Skin epidermis (tissue), 12 donors: ENCODE results near the gene RHEBL1.
A peak's percentile ranks its signal among the peaks of the same experiment; 100 is the strongest.

ENCODE experiments used
- H3K27ac ChIP-seq, 21 experiments: fragments of 200-600 bp; sonication (generic) in 11 of 21; one replicate each; pipeline ENCODE4 v1.5.0; 2020; ENCODE audit warnings: mild to moderate bottlenecking in 3 of 21, inconsistent platforms in 2 of 21, moderate library complexity in 2 of 21
- H3K4me3 ChIP-seq, 7 experiments: fragments of 200-600 bp; sonication (generic) in 2 of 7; one replicate each; pipeline ENCODE4 v1.5.0; 2020; ENCODE audit warnings: inconsistent platforms in 2 of 7, mild to moderate bottlenecking in 2 of 7, moderate library complexity in 1 of 7

RHEBL1 gene

DNA sequence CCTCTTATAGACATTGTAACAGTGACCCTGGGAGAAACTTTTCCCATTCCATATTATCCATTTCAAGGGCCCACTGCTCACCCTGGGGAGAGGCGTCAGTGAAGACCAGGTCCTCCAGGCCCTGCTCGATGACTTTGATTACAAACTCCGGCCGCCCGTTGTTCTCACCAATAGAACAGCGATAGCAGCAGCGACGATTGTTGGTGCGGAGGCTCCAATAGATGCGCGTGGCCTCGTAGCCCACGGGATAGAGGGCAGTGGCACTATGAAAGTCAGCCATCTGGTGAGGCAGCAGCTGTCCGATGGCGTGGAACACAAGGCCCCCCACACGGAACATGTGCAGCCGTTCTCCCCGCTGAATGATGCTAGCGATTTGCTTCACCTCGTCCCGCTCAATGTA is 43.7 kb downstream of the RHEBL1 start:
- Histone ChIP-seq H3K27ac (no peak overlapping the region), H3K4me3 (no peak overlapping the region)

DNA sequence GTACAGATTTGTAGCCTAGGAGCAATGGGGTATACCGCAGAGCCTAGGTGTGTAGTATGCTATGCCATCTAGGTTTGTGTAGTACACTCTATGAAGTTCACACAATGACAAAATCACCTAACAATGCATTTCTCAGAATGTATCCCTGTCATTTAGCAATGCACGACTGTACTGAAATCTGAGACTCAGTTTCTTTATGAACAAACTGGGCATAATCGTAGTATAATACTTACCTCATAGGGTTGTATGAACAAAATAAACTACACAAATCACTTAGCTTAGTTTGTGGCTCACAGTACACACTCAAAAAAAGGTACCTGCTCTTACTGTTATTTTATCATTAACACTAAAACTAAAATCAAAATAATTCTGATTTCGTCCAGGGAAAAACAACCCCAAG is 44.3 kb downstream of the RHEBL1 start:
- Histone ChIP-seq H3K4me3 (no peak overlapping the region), H3K27ac (no peak overlapping the region)

DNA sequence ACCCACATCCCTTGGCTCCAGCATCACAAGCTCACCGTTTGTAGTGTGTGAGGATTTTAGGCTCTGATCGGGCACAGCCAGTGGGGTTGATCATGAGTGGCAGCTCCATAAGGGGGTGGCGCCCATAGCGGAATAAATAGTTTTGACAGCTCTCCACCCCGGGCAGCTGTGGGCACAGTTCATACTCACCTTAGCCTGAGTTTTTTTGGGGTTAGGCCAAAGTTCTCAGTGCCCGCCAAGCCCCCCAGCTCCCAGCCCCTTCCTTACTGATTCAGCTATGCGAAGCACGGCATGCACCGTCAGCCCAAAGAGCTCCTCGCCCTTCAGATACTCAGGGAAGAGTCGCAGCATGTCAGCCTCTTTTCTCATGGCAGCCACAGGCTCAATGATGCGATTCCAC is 45.2 kb downstream of the RHEBL1 start:
- H3K4me3 ChIP-seq, result no peak overlapping the region
- H3K27ac ChIP-seq, result no peak overlapping the region

DNA sequence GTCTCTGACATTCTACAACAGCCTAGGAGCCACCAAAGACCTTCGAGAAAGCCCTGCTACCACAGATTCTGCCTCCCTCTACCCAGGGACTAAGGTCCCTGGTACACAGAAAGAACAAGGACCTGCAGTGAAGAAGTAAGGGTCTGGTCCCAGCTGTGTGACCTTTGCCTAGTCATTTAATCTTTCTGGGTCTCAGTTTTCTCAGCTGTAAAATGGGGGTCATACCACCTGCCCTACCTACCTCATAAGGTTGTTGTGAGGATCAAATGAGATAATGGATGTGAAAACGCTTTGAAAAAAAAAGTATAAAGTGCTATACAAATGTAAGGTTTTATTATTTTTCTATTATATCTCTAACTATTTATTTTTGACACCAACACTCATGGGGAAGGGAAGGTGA is 46.0 kb downstream of the RHEBL1 start:
- Histone ChIP-seq H3K4me3 (no peak overlapping the region), H3K27ac (no peak overlapping the region)

DNA sequence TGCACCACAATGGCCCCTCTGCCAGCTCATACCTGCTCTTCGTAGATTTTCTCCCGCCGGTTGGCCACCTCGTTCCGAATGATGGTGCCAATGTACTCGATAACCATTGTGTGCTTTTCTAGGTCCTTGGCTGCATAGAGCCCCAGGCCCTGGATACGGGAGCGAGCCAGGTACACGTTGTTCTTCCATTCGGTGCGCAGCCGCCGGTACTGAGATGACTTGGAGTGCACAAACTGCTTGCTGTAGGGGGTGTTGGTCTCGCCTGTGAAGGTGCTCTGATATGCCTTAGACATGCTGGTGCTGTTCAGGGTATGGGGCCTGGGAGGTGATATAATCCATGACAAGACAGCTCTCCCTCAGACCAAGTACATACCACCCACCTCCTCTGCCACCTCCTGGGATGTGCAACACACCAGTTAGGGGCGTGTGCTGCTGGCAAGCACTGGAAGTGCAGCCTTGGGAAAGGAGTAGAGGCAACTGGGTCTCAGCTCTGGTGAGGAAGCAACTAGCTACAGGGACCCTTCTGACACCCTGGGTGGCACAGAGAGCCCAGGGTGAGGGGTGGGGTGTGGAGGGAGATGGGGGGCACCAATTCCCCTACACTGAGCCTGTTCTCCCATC is 47.1 kb downstream of the RHEBL1 start:
- no peak overlapping the region for H3K4me3 ChIP-seq
- no peak overlapping the region for H3K27ac ChIP-seq

- H3K27ac ChIP-seq, result peak overlapping the region in 1 of 21 experiments; percentile 13
- no peak overlapping the region for H3K4me3 ChIP-seq
These were observed 48.4 kb downstream of the RHEBL1 start for GRCh38 chr12:49021292-49021915.

- Histone ChIP-seq H3K27ac (peak overlapping the region in 9 of 21 experiments; percentile 31 to 98 (median 94)), H3K4me3 (no peak overlapping the region)
These were observed 49.3 kb downstream of the RHEBL1 start for GRCh38 chr12:49020441-49020840.

DNA sequence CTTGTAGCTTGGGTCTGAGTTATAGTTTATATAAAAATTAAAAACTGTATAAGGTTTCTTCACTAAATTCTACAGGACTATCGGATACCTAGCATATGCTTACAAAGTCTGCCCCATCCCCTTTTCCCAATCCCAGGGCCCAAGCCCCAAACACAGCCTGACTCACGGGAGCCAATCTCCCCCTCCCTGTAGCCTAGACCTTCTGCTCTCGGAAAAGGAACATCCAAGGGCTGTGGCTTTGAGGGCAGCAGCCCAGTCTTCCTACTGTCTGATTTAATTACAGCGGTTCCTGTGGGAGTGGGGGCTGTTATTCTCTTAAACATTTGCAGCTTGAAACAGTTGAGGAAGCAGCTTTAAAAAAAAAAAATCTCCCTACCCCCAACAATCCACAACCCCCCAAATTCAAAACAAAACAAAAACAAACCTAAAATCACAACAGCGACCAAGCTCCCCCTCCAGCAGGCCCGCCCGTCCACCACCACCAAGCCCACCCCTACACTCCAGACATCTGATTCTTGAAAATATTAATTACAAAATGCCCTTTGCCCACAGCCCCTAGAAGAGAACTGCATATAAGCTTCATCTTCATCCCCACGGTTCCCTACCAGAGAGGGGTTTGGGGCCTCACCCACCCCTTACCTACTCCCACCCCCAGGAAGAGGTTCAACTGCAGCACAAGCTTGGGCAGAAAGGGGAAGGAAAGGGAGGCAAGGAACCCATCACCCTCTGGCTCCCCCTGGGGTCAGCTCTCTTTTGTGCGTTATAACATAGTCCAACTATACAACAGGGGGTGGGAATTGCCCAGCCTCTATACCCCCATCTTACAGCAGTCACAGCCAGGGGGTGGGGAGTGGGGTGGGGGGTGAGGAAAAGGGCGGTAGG is 50.1 kb downstream of the RHEBL1 start:
- H3K4me3 ChIP-seq, result peak overlapping the region in 4 of 7 experiments; percentile 68 to 81 (median 79)
- peak overlapping the region in 20 of 21 experiments; percentile 67 to 98 (median 95) for H3K27ac ChIP-seq

- peak overlapping the region in 20 of 21 experiments; percentile 67 to 98 (median 95) for H3K27ac ChIP-seq
- peak overlapping the region; percentile 62 to 81 (median 72) for H3K4me3 ChIP-seq
These were observed 50.7 kb downstream of the RHEBL1 start for GRCh38 chr12:49019120-49019430.

DNA sequence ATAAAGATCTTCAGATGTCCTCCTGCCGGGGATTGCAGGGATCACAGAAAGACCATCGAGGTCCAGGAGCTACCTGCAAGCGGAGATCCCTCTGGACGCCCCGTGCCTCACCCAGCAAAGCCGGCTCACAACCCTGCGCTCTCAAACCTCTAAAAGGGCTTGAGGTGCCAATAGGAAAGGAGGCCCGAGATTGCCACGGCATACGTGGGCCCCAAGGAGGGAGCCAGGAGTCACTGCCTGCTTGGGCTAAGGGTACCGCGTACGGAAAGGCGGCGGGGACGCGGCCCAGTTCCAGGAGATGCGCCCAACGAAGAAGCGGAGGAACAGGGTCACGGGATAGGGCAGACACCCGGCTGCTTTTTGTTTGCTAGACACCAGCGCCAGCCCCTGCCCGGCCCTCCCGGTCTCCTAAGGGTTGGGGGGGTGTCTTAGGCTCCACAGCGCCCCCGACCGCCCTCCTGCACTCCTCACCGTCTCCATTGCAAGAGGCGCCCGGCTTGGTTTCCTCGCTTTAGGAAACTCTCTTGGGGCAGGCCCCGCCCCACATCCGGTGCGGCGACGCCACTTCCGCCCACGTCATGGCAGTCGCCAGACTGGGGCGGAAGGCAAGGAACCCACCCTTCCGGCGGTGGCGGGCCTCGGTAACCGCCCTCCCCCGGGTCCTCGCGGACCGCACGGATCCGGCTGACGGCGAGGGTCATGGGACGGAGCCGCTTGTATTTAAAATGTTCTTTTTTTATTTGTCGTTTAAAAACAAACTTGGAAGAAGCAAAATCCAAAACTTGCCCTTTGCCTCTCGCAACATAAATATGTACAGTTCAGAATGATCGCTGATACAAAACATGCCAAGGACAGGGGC is 51.3 kb downstream of the RHEBL1 start, which contains the start of gene PRKAG1:
Gene PRKAG1 (minus strand): TSS at position 516 of the 859 bp plus-strand sequence. CDS start 36 bp downstream, at position 480.
- peak within 1 kb of the TSS; percentile 67 to 98 (median 95) for H3K27ac ChIP-seq
- peak within 1 kb of the TSS; percentile 62 to 81 (median 72) for H3K4me3 ChIP-seq

GRCh38 chr12:49017891-49018260 is 51.9 kb downstream of the RHEBL1 start:
- H3K27ac ChIP-seq, result peak overlapping the region; percentile 67 to 98 (median 95)

DNA sequence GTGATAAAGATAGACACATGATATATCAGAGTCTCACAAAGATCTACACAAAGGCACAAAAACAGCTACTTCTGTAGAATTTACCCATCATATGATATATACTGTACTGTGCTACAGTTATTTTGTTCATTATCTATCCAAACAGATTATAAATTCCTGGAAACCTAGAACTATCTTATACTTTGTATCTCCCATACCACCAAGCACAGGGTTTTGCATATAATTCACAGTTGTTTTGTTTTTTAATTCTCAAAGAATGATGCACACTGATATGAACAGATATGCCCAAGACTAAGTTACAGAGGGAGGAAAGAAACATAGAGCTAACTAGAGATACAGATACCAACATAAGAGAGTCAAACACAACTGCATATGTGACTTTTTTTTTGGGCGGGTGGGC is 54.6 kb downstream of the RHEBL1 start:
- Histone ChIP-seq H3K4me3 (no peak overlapping the region), H3K27ac (no peak overlapping the region)

More at GRCh38 chr12:49017891-49018260, 51.9 kb downstream of the RHEBL1 start:
- peak overlapping the region; percentile 62 to 81 (median 72) for H3K4me3 ChIP-seq
